DND-41 (cell line): Measurements from ENCODE around the gene SH3BP5.

ENCODE experiments used
- ATAC-seq: fragments of 200-7000 bp; cut with Tn5 transposase; 3 replicates; pipeline ENCODE4 v1.9.1; 2021; ENCODE audit warnings: low read depth; ENCODE audit not compliant: insufficient read depth
- DNase-seq: peaks from one replicate; pipeline ENCODE4 v3.0.0-alpha.2; 2020
- H2AFZ ChIP-seq: 2 replicates; pipeline ENCODE4 v1.6.0; 2012; ENCODE audit warnings: low read depth, low read length
- H3K27ac ChIP-seq: 2 replicates; pipeline ENCODE4 v1.5.1; 2012; ENCODE audit warnings: low read length, inconsistent platforms
- H3K27me3 ChIP-seq: fragments of 200-600 bp; sonication (generic); 2 replicates; pipeline ENCODE4 v1.6.0; 2012; ENCODE audit warnings: low read length, mild to moderate bottlenecking, inconsistent platforms; ENCODE audit not compliant: insufficient read depth, poor library complexity
- H3K36me3 ChIP-seq: 2 replicates; pipeline ENCODE4 v1.5.1; 2012; ENCODE audit warnings: low read length, inconsistent platforms; ENCODE audit not compliant: insufficient read depth
- H3K4me1 ChIP-seq: 2 replicates; pipeline ENCODE4 v1.5.1; 2012; ENCODE audit warnings: mild to moderate bottlenecking, low read length; ENCODE audit not compliant: insufficient read depth
- H3K4me2 ChIP-seq: 2 replicates; pipeline ENCODE4 v1.6.0; 2012; ENCODE audit warnings: mild to moderate bottlenecking, moderate library complexity, low read length, inconsistent platforms; ENCODE audit not compliant: insufficient read depth
- H3K4me3 ChIP-seq, 2 experiments: fragments of 200-600 bp in 1 of 2; shearing (Covaris generic) in 1 of 2; 2 replicates each; pipeline ENCODE4 v1.5.1; 2012 to 2016; ENCODE audit warnings: inconsistent platforms in 2 of 2, low read length in 2 of 2, mild to moderate bottlenecking in 2 of 2, low read depth in 1 of 2, moderate library complexity in 1 of 2
- H3K79me2 ChIP-seq: 2 replicates; pipeline ENCODE4 v1.6.0; 2012; ENCODE audit warnings: low read length, inconsistent platforms; ENCODE audit not compliant: insufficient read depth
- H3K9ac ChIP-seq: 2 replicates; pipeline ENCODE4 v1.6.0; 2012; ENCODE audit warnings: low read depth, mild to moderate bottlenecking, inconsistent platforms, low read length, moderate library complexity
- H3K9me3 ChIP-seq: 2 replicates; pipeline ENCODE4 v1.5.1; 2012; ENCODE audit warnings: low read length, moderate library complexity, mild to moderate bottlenecking, inconsistent platforms; ENCODE audit not compliant: insufficient read depth, severe bottlenecking
- H4K20me1 ChIP-seq: 2 replicates; pipeline ENCODE4 v1.6.0; 2012; ENCODE audit warnings: low read length; ENCODE audit not compliant: insufficient read depth
- EZH2 ChIP-seq: IDR thresholded peaks from 3 replicates; pipeline ENCODE4 v1.6.1; 2012; ENCODE audit warnings: borderline replicate concordance, low read depth, mild to moderate bottlenecking, moderate library complexity, low read length, inconsistent platforms; ENCODE audit not compliant: severe bottlenecking
- TF ChIP-seq, protein P1 (sequence below): IDR thresholded peaks from 2 replicates; pipeline ENCODE4 v1.5.1; 2012; ENCODE audit warnings: borderline replicate concordance, low read length, moderate library complexity, mild to moderate bottlenecking; ENCODE audit not compliant: poor library complexity, severe bottlenecking; ENCODE audit errors: extremely low read depth

SH3BP5 gene

GRCh38 chr3:15268033-15268631 is 64.3 kb downstream of the SH3BP5 start:
- peaks cover 52% of the 10 kb centered on the region for H3K4me1 ChIP-seq
- peaks cover 43% of the 10 kb centered on the region for H3K36me3 ChIP-seq
- H2AFZ ChIP-seq = no peak overlapping the region
- no peak overlapping the region for H3K4me2 ChIP-seq
- H3K9me3 ChIP-seq = no peaks in the 10 kb centered on the region
- ATAC-seq (peak; percentile 42; the same call in 2 of the 3 replicates), DNase-seq (peak; percentile 87)
- H3K27ac ChIP-seq = peak overlapping the region; percentile 37
- no peak overlapping the region for H3K4me3 ChIP-seq
- no peaks in the 10 kb centered on the region for H3K27me3 ChIP-seq
- H3K79me2 ChIP-seq = peaks cover 24% of the 10 kb centered on the region
- peaks cover 3% of the 10 kb centered on the region; the same call in 1 of the 2 replicates for H4K20me1 ChIP-seq
- TF ChIP-seq, protein P1, sequence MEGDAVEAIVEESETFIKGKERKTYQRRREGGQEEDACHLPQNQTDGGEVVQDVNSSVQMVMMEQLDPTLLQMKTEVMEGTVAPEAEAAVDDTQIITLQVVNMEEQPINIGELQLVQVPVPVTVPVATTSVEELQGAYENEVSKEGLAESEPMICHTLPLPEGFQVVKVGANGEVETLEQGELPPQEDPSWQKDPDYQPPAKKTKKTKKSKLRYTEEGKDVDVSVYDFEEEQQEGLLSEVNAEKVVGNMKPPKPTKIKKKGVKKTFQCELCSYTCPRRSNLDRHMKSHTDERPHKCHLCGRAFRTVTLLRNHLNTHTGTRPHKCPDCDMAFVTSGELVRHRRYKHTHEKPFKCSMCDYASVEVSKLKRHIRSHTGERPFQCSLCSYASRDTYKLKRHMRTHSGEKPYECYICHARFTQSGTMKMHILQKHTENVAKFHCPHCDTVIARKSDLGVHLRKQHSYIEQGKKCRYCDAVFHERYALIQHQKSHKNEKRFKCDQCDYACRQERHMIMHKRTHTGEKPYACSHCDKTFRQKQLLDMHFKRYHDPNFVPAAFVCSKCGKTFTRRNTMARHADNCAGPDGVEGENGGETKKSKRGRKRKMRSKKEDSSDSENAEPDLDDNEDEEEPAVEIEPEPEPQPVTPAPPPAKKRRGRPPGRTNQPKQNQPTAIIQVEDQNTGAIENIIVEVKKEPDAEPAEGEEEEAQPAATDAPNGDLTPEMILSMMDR = peak; percentile 97
- TF ChIP-seq EZH2 = no peak
- no peak overlapping the region for H3K9ac ChIP-seq

- H3K4me3 ChIP-seq = no peak overlapping the region
- H3K4me1 ChIP-seq = peaks cover 46% of the 10 kb centered on the region
- H2AFZ ChIP-seq = no peak overlapping the region
- no peak overlapping the region for H3K9ac ChIP-seq
- peak overlapping the region; percentile 33; the same call in 1 of the 2 replicates for H3K27ac ChIP-seq
- peaks cover 3% of the 10 kb centered on the region; the same call in 1 of the 2 replicates for H4K20me1 ChIP-seq
- H3K79me2 ChIP-seq = peaks cover 24% of the 10 kb centered on the region
- H3K27me3 ChIP-seq = no peaks in the 10 kb centered on the region
- peaks cover 43% of the 10 kb centered on the region for H3K36me3 ChIP-seq
- no peaks in the 10 kb centered on the region for H3K9me3 ChIP-seq
- no peak for DNase-seq
- TF ChIP-seq, protein P1 = no peak
- TF ChIP-seq EZH2 = no peak
- ATAC-seq = no peak
- H3K4me2 ChIP-seq = no peak overlapping the region
Observed at GRCh38 chr3:15267502-15267901, 64.9 kb downstream of the SH3BP5 start.

DNA sequence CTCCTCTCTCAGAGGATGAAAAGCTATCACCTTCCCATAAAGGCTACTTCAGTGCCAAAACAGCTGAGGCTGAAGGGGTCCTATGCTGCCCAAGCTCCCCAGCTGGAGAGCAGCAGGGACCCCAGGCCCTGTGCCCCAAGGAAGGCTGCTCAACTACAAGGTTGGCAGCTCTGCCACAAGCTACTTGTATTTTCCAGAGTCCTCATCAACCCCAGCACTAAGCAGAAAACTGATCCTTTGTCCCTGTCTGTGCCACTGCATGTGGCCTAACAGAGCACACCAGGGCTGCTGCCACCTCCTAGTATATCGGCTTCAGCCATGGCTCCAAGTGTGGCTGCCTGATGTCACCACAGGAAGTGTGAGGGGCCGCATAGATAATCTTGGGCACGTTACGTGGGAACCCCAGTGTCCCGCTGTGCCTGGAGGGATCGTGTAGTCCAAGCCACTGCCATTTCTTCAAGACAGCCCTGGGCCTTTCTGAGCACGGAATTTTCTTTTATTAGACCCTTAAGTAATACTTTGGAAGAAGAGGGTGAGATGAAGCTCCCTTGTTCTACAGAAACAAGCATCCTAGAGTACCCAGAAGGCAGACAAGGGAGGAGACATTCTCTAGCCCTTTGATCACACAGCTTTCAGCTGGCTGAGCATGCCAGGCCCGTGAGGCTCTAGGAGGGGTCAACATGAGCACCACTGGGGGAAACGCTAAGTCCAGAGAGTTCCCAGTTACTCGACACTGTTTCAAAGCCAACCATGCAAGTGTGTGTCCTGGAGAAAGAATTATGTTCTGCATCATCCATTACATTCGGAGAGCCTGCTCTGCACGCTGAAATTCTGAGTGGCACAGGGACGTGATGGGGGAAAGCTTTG is 65.6 kb downstream of the SH3BP5 start:
- Histone ChIP-seq H3K36me3 (peaks cover 47% of the 10 kb centered on the region), H3K27me3 (no peaks in the 10 kb centered on the region), H3K4me1 (peaks cover 39% of the 10 kb centered on the region), H3K79me2 (peaks cover 24% of the 10 kb centered on the region), H2AFZ (no peak overlapping the region), H3K4me2 (no peak overlapping the region), H3K4me3 (no peak overlapping the region), H3K27ac (peak overlapping the region; percentile 35; the same call in 1 of the 2 replicates), H4K20me1 (peaks cover 3% of the 10 kb centered on the region; the same call in 1 of the 2 replicates), H3K9me3 (no peaks in the 10 kb centered on the region), H3K9ac (no peak overlapping the region)
- DNase-seq (no peak), ATAC-seq (no peak)
- TF ChIP-seq, protein P1 = no peak
- no peak for TF ChIP-seq EZH2
